GF-D8 (cell line): ENCODE results near the gene NOS1.

Experiments used
- DNase-seq: peaks from one replicate; lab custom pipeline; 2025; lab: John Stamatoyannopoulos, UW

Gene NOS1

DNA sequence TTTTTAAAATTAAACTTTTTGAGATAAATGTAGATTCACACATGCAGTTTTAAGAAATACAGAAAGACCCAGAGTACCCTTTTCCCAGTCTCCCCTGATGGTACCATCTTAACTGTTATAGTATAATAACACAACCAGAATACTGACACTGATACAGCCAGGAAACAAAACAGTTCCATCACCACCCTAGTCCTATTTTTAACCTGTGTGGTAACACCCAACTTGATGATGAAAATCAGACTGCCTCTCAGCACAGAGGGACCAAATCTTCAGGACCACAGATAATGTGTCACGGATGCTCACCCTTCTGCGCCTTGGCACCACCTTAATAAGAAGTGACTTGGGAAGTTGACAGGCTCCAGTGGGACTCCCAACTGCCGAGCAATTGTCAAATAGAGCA, 189.3 kb downstream of the NOS1 start:
- no peak for DNase-seq

DNA sequence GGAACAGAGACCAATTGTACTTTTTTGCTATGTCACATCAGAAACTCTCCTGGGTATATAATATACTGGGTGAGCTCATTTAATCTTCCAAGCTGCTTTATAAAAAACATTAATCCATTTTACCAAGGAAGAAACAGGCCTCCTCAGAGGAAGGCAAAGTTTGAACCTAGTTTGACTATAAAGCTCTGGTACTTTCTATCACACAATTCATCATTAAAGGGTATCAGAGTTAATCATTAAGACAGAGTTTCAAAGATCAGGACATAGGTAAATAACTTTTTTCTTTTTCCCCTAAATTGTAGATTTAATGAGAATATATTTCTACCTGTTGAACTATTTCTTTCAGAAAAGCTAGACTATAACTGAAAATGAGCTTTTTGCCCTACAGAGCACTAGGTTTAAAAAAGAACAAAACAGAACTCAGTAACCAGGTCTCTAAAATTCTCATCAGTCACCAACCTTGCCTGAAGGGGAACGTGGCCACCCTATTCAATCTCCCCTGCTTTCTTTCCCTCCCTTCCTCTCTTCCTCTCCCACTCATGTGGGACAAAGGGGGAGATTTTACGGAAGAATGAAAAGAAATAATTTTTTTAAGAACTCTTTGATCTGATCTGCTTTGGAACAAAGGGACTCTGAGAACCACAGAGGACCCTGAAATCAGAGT, 189.8 kb downstream of the NOS1 start:
- no peak for DNase-seq

DNA sequence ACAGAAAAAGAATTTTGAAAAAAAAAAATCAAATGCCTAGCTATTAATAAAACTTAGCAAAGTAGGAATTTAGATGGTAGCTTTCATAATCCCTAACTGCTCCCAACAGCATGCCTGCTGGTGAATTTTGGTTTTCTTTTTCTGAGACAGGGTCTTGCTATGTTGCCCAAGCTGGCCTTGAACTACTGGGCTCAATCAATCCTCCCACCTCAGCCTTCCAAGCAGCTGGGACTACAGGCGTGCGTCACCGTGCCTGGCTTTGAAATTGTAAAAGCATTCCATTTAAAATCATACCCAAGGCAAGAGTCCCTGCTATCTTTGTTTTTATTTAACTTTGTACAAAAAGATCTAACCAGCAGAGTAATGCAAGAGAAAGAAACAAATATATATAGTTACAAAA, 191.9 kb downstream of the NOS1 start:
- no peak for DNase-seq

DNA sequence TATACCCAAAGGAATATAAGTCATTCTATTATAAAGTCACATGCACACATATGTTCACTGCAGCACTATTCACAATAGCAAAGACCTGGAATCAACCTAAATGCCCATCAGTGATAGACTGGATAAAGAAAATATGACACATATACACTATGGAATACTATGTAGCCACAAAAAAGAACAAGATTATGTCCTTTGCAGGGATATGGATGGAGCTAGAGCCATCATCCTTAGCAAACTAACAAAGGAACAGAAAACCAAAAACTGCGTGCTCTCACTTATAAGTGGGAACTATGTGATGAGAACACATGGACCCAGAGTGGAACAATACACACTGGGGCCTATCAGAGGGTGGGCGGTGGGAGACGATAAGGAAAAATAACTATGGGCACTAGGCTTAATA, 192.4 kb downstream of the NOS1 start:
- no peak for DNase-seq

DNA sequence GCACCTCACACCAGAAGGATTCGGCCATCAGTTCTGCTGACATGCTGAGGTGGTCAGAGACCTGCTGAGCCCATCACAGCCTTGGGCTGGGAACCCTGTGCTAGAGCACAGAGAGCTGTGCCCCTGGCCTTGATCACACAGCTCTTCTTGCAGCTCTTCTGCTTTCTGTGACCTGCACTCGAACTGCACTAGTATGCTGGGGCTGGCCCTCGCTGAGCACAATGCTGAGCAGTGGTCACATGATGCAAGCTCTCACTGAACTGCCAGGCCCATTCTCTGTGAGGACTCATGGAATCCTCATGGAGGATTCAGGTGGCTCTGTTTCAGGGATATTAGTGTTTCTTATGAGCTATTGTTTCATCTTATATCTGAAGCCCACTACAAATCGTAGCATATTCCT, 193.7 kb downstream of the NOS1 start:
- DNase-seq: no peak

DNA sequence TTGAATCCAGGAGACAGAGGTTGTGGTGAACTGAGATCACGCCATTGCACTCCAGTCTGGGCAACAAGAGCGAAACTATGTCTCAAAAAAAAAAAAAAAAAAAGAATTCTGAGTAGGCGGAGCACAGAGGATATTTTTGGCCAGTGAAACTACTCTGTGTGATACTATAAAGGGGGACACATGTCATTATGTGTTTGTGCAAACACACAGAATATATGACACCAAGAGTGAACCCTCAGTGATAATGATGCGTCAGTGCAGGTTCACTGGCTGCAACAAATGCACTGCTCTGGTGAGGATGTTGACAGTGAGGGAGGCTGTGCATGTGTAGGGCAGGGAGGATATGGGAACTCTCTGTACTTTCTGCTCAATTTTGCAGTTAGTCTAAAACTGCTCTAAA, 195.3 kb downstream of the NOS1 start:
- DNase-seq: no peak

DNA sequence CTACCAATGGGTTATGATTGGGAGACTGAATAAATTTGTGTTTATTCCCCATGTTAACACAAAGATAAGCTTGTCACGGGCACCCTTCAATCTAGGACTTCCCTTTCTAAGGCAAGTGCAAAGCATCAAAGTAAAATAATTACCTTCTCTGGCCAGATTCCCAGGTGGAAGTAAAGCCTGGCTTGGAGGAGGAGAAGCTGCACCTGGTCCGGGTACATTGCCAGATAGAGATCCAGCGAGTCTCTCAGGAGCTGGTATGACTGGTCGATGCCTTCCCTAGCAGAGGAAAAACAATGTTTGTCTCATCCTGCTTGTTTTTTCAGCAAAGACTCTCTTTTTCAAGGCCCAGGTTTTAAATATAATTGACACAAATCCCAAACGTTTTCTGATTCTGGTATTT, 196.1 kb downstream of the NOS1 start:
- no peak for DNase-seq

DNA sequence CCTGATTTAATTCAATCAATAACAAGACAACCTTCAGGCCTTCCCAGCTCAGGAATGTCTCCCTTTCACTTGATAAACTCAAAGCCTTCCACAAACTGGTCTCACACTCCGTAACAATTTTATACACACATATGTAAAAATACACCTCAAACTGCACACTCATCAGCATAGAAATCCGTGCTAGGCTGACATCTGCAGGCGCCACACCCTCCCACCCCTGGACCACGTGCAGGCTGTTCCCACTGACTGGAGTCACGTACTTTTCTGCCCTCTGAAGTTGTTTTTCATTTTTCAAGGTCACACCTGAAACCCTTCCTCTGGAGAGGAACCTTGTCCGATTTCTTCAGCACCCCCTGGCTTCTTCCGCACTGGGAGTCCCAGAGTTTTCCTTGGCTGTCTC, 198.8 kb downstream of the NOS1 start:
- DNase-seq: no peak

DNA sequence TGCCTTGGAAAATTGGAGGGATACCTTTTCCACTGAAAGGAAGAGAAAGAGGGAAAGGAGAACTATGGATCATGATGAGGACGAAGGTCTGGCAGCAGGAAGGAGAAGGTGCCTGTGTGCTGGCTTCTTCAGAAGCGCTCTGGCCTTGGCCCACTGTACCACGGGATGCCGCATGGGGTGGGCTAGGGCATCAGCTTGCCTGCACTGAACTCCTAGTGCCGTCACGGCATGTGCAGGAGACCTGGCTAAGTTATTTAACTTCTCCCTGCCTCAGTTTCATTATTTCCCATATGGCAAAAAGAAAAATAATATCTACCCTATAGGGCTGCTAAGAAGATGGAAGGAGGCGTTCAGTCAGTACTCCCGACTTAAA, 199.3 kb downstream of the NOS1 start:
- no peak for DNase-seq

DNA sequence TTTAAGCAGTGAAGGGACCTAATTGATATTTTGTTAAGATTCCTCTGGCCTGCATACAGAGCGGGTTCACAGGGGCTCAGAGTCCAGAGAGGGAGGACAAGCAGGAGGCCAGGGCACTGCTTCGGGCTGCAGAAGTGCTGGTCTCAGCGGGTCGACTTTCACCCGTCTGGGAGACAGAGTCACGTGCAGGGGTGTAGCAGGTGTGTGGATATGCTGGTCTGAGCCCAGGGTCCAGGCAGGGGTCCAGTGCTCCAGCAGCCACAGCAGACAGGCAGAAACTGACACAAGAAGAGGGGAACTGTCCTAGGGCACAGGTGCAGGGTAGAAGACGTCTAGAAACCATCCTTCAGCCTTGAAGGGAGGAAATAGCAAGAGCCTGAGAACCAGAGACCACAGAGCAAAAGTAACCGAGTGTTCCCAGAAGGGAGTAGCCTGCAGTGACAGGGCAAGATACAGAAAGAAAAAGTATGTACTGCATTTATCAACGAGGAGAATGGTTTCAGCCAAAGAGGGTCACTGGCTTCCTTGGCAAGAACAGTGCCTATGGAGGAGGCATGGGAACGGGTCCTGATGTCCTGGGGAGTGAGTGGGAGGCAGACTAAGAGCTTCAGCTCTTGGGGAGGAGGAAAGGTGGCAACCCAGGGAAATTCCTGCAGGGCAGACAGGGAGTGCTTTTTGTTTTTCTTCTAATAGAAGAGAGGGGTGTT, 199.8 kb downstream of the NOS1 start:
- DNase-seq: no peak

DNA sequence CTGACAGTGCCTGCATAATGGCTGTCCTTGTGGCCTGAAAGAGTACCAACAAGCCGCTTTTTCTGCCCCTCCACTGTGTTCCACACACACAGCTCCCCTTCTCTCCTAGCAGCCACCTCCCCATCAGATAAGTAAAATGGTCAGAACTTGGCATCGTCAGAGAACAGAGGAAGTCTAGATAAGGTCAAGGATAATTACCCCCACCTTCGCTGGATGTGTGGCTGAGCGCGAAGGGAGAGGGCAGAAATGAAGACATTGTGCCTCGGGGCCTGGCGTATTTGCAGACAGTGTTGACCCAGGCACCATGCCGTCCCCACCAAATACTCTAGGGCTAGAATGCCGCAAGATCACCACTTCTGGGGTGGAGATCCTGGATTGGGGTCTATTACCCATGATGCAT, 201.8 kb downstream of the NOS1 start:
- DNase-seq: no peak

DNA sequence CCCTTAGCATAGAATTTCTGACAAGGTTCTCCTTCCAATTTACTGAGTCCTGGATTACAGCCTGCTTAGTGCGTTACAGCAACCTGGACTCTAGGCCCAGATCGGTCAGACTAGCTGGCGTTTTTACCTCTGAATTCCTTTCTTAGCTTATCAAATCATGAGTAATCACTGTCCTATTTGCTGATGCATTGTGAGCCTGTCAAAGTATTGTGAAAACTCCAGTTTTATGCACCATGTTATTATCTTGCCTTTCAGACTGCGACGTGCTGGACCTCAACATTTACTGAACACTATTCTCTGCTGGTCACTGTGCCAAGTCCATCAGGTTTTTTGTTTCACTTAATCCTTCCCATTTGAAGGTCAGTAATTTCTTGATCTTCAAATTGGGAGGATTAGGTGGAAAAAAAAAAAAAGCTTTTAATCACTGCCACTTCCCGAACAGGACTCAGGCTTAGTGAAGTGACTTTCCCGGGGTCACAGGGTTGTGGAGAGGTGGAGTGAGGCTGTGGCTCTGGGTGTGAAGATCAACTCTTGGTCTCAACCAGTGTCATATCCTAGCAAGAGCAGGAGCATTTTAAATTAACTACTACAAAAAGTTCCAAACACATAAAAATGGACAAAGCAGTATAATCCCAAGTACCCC, 202.4 kb downstream of the NOS1 start:
- no peak for DNase-seq
